Right lobe of liver (tissue), 4 donors: Measurements from ENCODE around the gene MAP3K14.

Source experiments
- POLR2A ChIP-seq: fragments of 450-650 bp; IDR thresholded peaks from one replicate; pipeline ENCODE4 v1.6.1; 2017; ENCODE audit warnings: antibody characterized with exemption, mild to moderate bottlenecking
- TF ChIP-seq, protein P1 (sequence below), 4 donors: fragments of 200-600 bp in 3 of 4; fragments of 450-650 bp in 1 of 4; IDR thresholded peaks; one replicate each; pipeline versions ENCODE4 v1.5.1 to v1.8.0; 2016 to 2022; ENCODE audit warnings: antibody characterized with exemption in 4 of 4, mild to moderate bottlenecking in 2 of 4
- donor health status: DM: no; HTN: no; CAD: no.
- donor health status: DM: no; HTN: no; CAD: no.
- donor health status: DM: no; HTN: yes; CAD: no.

DNA sequence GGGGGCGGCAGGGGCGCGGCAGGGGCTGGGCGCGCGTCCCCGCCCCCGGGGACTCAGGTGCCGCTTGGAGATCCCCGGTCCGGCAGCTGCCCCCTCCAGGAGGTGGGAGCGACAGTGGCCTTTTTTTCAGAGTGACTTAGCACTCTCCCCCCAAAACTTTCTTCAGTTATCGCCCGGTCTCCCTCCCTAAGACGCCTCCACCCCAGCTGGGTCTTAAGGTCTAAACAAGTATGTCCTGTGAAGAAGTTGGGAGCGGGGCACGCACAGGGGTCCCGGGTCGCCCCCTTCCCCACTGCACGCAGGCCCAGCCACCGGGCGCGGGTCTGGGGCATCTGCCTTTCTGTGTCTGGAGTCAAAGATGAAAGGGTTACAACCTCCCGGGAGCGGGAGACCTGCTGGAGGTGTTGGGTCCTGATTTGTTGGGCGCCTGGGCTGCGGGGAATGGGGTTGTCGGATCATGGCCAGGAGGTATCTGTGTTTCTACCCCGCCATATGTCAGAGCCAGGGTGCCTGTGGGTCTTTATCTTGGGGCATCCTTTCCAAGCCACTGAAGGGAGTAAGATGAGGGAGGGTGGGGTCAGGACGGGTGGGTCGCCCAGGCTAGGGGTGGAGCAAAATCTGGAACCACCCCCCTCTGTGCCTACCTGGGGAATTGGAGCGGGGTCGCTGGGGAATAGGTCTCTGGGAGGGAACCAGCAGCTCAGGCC lies 94.4 kb downstream of the MAP3K14 start:
- TF ChIP-seq, protein P1, sequence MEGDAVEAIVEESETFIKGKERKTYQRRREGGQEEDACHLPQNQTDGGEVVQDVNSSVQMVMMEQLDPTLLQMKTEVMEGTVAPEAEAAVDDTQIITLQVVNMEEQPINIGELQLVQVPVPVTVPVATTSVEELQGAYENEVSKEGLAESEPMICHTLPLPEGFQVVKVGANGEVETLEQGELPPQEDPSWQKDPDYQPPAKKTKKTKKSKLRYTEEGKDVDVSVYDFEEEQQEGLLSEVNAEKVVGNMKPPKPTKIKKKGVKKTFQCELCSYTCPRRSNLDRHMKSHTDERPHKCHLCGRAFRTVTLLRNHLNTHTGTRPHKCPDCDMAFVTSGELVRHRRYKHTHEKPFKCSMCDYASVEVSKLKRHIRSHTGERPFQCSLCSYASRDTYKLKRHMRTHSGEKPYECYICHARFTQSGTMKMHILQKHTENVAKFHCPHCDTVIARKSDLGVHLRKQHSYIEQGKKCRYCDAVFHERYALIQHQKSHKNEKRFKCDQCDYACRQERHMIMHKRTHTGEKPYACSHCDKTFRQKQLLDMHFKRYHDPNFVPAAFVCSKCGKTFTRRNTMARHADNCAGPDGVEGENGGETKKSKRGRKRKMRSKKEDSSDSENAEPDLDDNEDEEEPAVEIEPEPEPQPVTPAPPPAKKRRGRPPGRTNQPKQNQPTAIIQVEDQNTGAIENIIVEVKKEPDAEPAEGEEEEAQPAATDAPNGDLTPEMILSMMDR (IDR thresholded peaks at IDR 0.05), result no peak
- TF ChIP-seq POLR2A, result no peak
